ENCODE results near the gene IRF2.
A peak's percentile ranks its signal among the peaks of the same experiment; 100 is the strongest.

IRF2 gene

GRCh38 chr4:184474263-184475095, at the start of gene IRF2:
Gene IRF2, minus strand, starts transcription at chr4:184474550. Its CDS starts 45,486 bp downstream, at chr4:184429064.
- peak; percentile 97 for DNase-seq

GRCh38 chr4:184515606-184516005, 41.3 kb upstream of the IRF2 start:
- no peak for DNase-seq

- DNase-seq, result peak; percentile 51
Measured at GRCh38 chr4:184514121-184514988, 40.0 kb upstream of the IRF2 start.

- no peak for DNase-seq
Measured at GRCh38 chr4:184513802-184514120, 39.4 kb upstream of the IRF2 start.

- no peak for DNase-seq
Measured at GRCh38 chr4:184511156-184511555, 36.8 kb upstream of the IRF2 start.

GRCh38 chr4:184510401-184510800, 36.1 kb upstream of the IRF2 start:
- DNase-seq, result peak; percentile 38

GRCh38 chr4:184506527-184507121, 32.3 kb upstream of the IRF2 start:
- DNase-seq, result peak; percentile 56

- no peak for DNase-seq
Measured at GRCh38 chr4:184504385-184504784, 30.0 kb upstream of the IRF2 start.

- DNase-seq, result peak; percentile 41
Measured at GRCh38 chr4:184503869-184504300, 29.5 kb upstream of the IRF2 start.

- no peak for DNase-seq
Measured at GRCh38 chr4:184500748-184501589, 26.6 kb upstream of the IRF2 start.

GRCh38 chr4:184499996-184500395, 25.6 kb upstream of the IRF2 start:
- DNase-seq, result no peak

- DNase-seq, result no peak
Measured at GRCh38 chr4:184498598-184498997, 24.2 kb upstream of the IRF2 start.

- DNase-seq, result no peak
Measured at GRCh38 chr4:184489771-184490170, 15.4 kb upstream of the IRF2 start.

GRCh38 chr4:184487503-184487902, 13.2 kb upstream of the IRF2 start:
- no peak for DNase-seq

GRCh38 chr4:184485279-184485678, 10.9 kb upstream of the IRF2 start:
- no peak for DNase-seq

GRCh38 chr4:184481544-184481943, 7.2 kb upstream of the IRF2 start:
- no peak for DNase-seq

GRCh38 chr4:184479516-184479950, 5.2 kb upstream of the IRF2 start:
- DNase-seq, result no peak

- DNase-seq, result no peak
Measured at GRCh38 chr4:184477201-184477999, 3.0 kb upstream of the IRF2 start.

- DNase-seq, result no peak
Measured at GRCh38 chr4:184476695-184477094, 2.3 kb upstream of the IRF2 start.

GRCh38 chr4:184475498-184475897, 1.1 kb upstream of the IRF2 start:
- DNase-seq, result no peak

- DNase-seq, result peak; percentile 46
Measured at GRCh38 chr4:184475096-184475461, 729 bp upstream of the IRF2 start.
